BJ (cell line): ENCODE results near the gene HOMER3. TPM values are rescaled to one million over a fixed set of nuclear protein-coding genes. Genes with fewer than 3 reads are reported as not detected.
A peak's percentile ranks its signal among the peaks of the same experiment; 100 is the strongest.
"Not testable (repeated sequence)": the region's sequence is repeated elsewhere in the genome, so short reads cannot be mapped to it uniquely, and the experiment has no call there.

Experiments used
- CTCF ChIA-PET: fragments of 350-600 bp; formaldehyde crosslinking; extraction: SDS; loops from one replicate; lab custom pipeline; 2021; ENCODE audit warnings: antibody characterized with exemption, inconsistent platforms; lab: Yijun Ruan, JAX
- POLR2A ChIA-PET: fragments of 300-600 bp; sonication (Branson Sonifier 250); formaldehyde crosslinking; extraction: SDS; loops from one replicate; lab custom pipeline; 2021; ENCODE audit warnings: antibody characterized with exemption; lab: Charles Lee
- DNase-seq: peaks from one replicate; pipeline ENCODE4 v3.0.0-alpha.2; 2011; ENCODE audit warnings: low read depth
- H3K27me3 ChIP-seq: 2 replicates; pipeline ENCODE4 v1.6.0; 2011; ENCODE audit warnings: low read length; ENCODE audit not compliant: control insufficient read depth, insufficient read depth
- H3K36me3 ChIP-seq: 2 replicates; pipeline ENCODE4 v1.5.1; 2011; ENCODE audit warnings: low read length; ENCODE audit not compliant: control insufficient read depth, insufficient read depth
- H3K4me3 ChIP-seq: 2 replicates; pipeline ENCODE4 v1.5.1; 2011; ENCODE audit warnings: low read depth, mild to moderate bottlenecking, control low read depth, low read length
- CTCF ChIP-seq: IDR thresholded peaks from 2 replicates; pipeline ENCODE4 v1.5.1; 2011; ENCODE audit warnings: low read depth, mild to moderate bottlenecking, control low read depth, inconsistent platforms, low read length, moderate library complexity; ENCODE audit not compliant: insufficient read depth
- polyA plus RNA-seq: library from polyadenylated mRNA; depleted of rRNA; stranded (reverse); fragments of >200 nt; gene quantifications from 2 replicates; pipeline ENCODE4 v1.2.3, GENCODE V29; 2011

Gene HOMER3
- polyA plus RNA-seq, 1 experiment, result 55.3 TPM

- TF ChIP-seq CTCF, result no peak
- Histone ChIP-seq H3K36me3 (peaks cover 29% of the 10 kb centered on the region), H3K27me3 (no peaks in the 10 kb centered on the region), H3K4me3 (no peak overlapping the region)
- DNase-seq, result no peak
- CTCF ChIA-PET, result interaction anchor here (0.6 to 1.6 kb wide), 3 partner anchors 15 to 64 kb away, joined by 3 to 5 read pairs (median 3); no protein-coding TSS in a partner anchor
- POLR2A ChIA-PET, result no interaction called here
These were observed 18.6 kb downstream of the HOMER3 start for GRCh38 chr19:18922228-18922985.

GRCh38 chr19:18921593-18921992, 19.4 kb downstream of the HOMER3 start:
- TF ChIP-seq CTCF, result no peak
- Histone ChIP-seq H3K27me3 (no peaks in the 10 kb centered on the region), H3K36me3 (peaks cover 28% of the 10 kb centered on the region), H3K4me3 (no peak overlapping the region)
- no peak for DNase-seq
- POLR2A ChIA-PET, result no interaction called here
- CTCF ChIA-PET, result interaction anchor here (0.6 kb wide), 1 partner anchor 16 kb away, joined by 3 read pairs; no protein-coding TSS in a partner anchor

GRCh38 chr19:18920400-18920799, 20.6 kb downstream of the HOMER3 start:
- CTCF ChIA-PET, result interaction anchor here (0.7 to 1.8 kb wide), 2 partner anchors 67 to 73 kb away, joined by 3 to 11 read pairs; no protein-coding TSS in a partner anchor
- POLR2A ChIA-PET, result no interaction called here

GRCh38 chr19:18919900-18920214, 21.2 kb downstream of the HOMER3 start:
- H3K4me3 ChIP-seq, result peak overlapping the region; percentile 99
- H3K36me3 ChIP-seq, result peaks cover 26% of the 10 kb centered on the region
- ChIA-PET POLR2A (no interaction called here), CTCF (interaction anchor here (1.0 to 1.8 kb wide), 2 partner anchors 9 to 67 kb away, joined by 3 to 11 read pairs; no protein-coding TSS in a partner anchor)
- no peaks in the 10 kb centered on the region for H3K27me3 ChIP-seq
- no peak for DNase-seq
- TF ChIP-seq CTCF, result no peak

More at GRCh38 chr19:18920400-18920799, 20.6 kb downstream of the HOMER3 start:
- H3K27me3 ChIP-seq, result no peaks in the 10 kb centered on the region
- H3K4me3 ChIP-seq, result peak overlapping the region; percentile 99
- TF ChIP-seq CTCF, result no peak
- no peak for DNase-seq
- peaks cover 24% of the 10 kb centered on the region for H3K36me3 ChIP-seq

GRCh38 chr19:18919086-18919899, 21.7 kb downstream of the HOMER3 start, which contains the start of the genes COPE and DDX49:
Gene COPE, minus strand, starts transcription at chr19:18919387. Its CDS starts 39 bp downstream, at chr19:18919348.
Gene DDX49, plus strand, starts transcription at chr19:18919715. Its CDS starts 27 bp downstream, at chr19:18919742.
- POLR2A ChIA-PET, result interaction anchor here (0.6 to 0.7 kb wide), 2 partner anchors 25 to 330 kb away, joined by 3 read pairs; no protein-coding TSS in a partner anchor
- H3K4me3 ChIP-seq, result peak within 1 kb of the TSS; percentile 99
- H3K36me3 ChIP-seq, result peaks cover 22% of the 10 kb centered on the region
- no peaks in the 10 kb centered on the region for H3K27me3 ChIP-seq
- DNase-seq, result peak; percentile 100
- CTCF ChIA-PET, result interaction anchor here (1.0 to 1.8 kb wide), 3 partner anchors 10 to 68 kb away, joined by 3 to 11 read pairs (median 3); no protein-coding TSS in a partner anchor
- TF ChIP-seq CTCF, result 0 out of 2 replicates have a peak, but pooled peaks have one; percentile 11

- CTCF ChIA-PET, POLR2A ChIA-PET, DNase-seq, H3K4me3 ChIP-seq, H3K27me3 ChIP-seq: not testable (repeated sequence)
- H3K36me3 ChIP-seq, result peaks cover 21% of the 10 kb centered on the region
These were observed 23.4 kb downstream of the HOMER3 start for GRCh38 chr19:18917593-18917992.
